Ectodermal cell (in vitro differentiated cells): ENCODE results near the gene GNG7.
A peak's percentile ranks its signal among the peaks of the same experiment; 100 is the strongest.

Source experiments
- H3K27ac ChIP-seq: 2 replicates; pipeline ENCODE4 v1.7.0; 2013; ENCODE audit warnings: mild to moderate bottlenecking, low read depth, low read length; ENCODE audit not compliant: insufficient read depth, poor library complexity, severe bottlenecking
- H3K27me3 ChIP-seq: 2 replicates; pipeline ENCODE4 v1.7.0; 2013; ENCODE audit warnings: mild to moderate bottlenecking, low read length; ENCODE audit not compliant: insufficient read depth, control insufficient read depth, poor library complexity, severe bottlenecking
- H3K36me3 ChIP-seq: one replicate; pipeline ENCODE4 v1.7.0; 2013; ENCODE audit warnings: low read length; ENCODE audit not compliant: control insufficient read depth, insufficient read depth
- H3K4me1 ChIP-seq: one replicate; pipeline ENCODE4 v1.7.0; 2013; ENCODE audit warnings: low read length; ENCODE audit not compliant: control insufficient read depth, insufficient read depth
- H3K4me3 ChIP-seq: 2 replicates; pipeline ENCODE4 v1.7.0; 2013; ENCODE audit warnings: low read depth, low read length, control low read depth; ENCODE audit not compliant: insufficient read depth
- H3K9me3 ChIP-seq: 2 replicates; pipeline ENCODE4 v1.7.0; 2013; ENCODE audit warnings: mild to moderate bottlenecking, low read length, moderate library complexity; ENCODE audit not compliant: control insufficient read depth
- WGBS, 2 experiments: methylation state at CpG; one replicate each; pipeline ENCODE4 v1.1.7; 2013; ENCODE audit warnings: missing lambda C conversion rate in 2 of 2; 5-methylcytosine and 5-hydroxymethylcytosine counted together

GNG7 gene

GRCh38 chr19:2479556-2480194, 222.8 kb downstream of the GNG7 start:
- peaks cover 61% of the 10 kb centered on the region for H3K27me3 ChIP-seq
- H3K36me3 ChIP-seq: no peaks in the 10 kb centered on the region
- 41 to 50% methylated on average over 19 to 20 of the region's 20 CpGs for WGBS, 2 experiments
- H3K27ac ChIP-seq: no peak overlapping the region
- H3K4me3 ChIP-seq: no peak overlapping the region
- peaks cover 34% of the 10 kb centered on the region for H3K4me1 ChIP-seq
- H3K9me3 ChIP-seq: no peaks in the 10 kb centered on the region

GRCh38 chr19:2478756-2479555, 223.5 kb downstream of the GNG7 start:
- peak overlapping the region; percentile 29 for H3K4me3 ChIP-seq
- no peaks in the 10 kb centered on the region for H3K36me3 ChIP-seq
- no peak overlapping the region for H3K27ac ChIP-seq
- H3K27me3 ChIP-seq: peaks cover 63% of the 10 kb centered on the region
- peaks cover 34% of the 10 kb centered on the region for H3K4me1 ChIP-seq
- no peaks in the 10 kb centered on the region for H3K9me3 ChIP-seq
- 2% methylated on average over 39 of the region's 39 CpGs for WGBS, 2 experiments

GRCh38 chr19:2478278-2478755, 224.2 kb downstream of the GNG7 start:
- Histone ChIP-seq H3K4me1 (peaks cover 34% of the 10 kb centered on the region), H3K4me3 (peak overlapping the region; percentile 29), H3K9me3 (no peaks in the 10 kb centered on the region), H3K27me3 (peaks cover 63% of the 10 kb centered on the region), H3K36me3 (no peaks in the 10 kb centered on the region), H3K27ac (no peak overlapping the region)
- 1 to 2% methylated on average over 20 of the region's 20 CpGs for WGBS, 2 experiments

- Histone ChIP-seq H3K4me3 (peak overlapping the region; percentile 51), H3K9me3 (no peaks in the 10 kb centered on the region), H3K4me1 (peaks cover 34% of the 10 kb centered on the region), H3K36me3 (no peaks in the 10 kb centered on the region), H3K27ac (no peak overlapping the region), H3K27me3 (peaks cover 63% of the 10 kb centered on the region)
- 12 to 19% methylated on average over 19 to 21 of the region's 21 CpGs for WGBS, 2 experiments
Observed at GRCh38 chr19:2477732-2478191, 224.7 kb downstream of the GNG7 start.

- peaks cover 63% of the 10 kb centered on the region for H3K27me3 ChIP-seq
- peaks cover 34% of the 10 kb centered on the region for H3K4me1 ChIP-seq
- no peak overlapping the region for H3K27ac ChIP-seq
- H3K9me3 ChIP-seq: no peaks in the 10 kb centered on the region
- WGBS, 2 experiments: 4 to 5% methylated on average over 27 of the region's 27 CpGs
- H3K4me3 ChIP-seq: peak overlapping the region; percentile 51
- H3K36me3 ChIP-seq: no peaks in the 10 kb centered on the region
Observed at GRCh38 chr19:2477141-2477710, 225.3 kb downstream of the GNG7 start.

GRCh38 chr19:2476451-2477140, 225.9 kb downstream of the GNG7 start:
- 0% methylated on average over 42 of the region's 42 CpGs for WGBS, 2 experiments
- Histone ChIP-seq H3K36me3 (no peaks in the 10 kb centered on the region), H3K9me3 (no peaks in the 10 kb centered on the region), H3K27ac (no peak overlapping the region), H3K27me3 (peaks cover 63% of the 10 kb centered on the region), H3K4me3 (peak overlapping the region; percentile 51), H3K4me1 (peaks cover 34% of the 10 kb centered on the region)

- peak within 1 kb of the TSS; percentile 51 for H3K4me3 ChIP-seq
- H3K27ac ChIP-seq: no peak within 1 kb of the TSS
- peaks cover 60% of the 10 kb centered on the region for H3K27me3 ChIP-seq
- WGBS, 2 experiments: 0% methylated on average over 70 of the region's 70 CpGs
- H3K9me3 ChIP-seq: no peaks in the 10 kb centered on the region
- H3K4me1 ChIP-seq: peaks cover 34% of the 10 kb centered on the region
- no peaks in the 10 kb centered on the region for H3K36me3 ChIP-seq
Observed at GRCh38 chr19:2475702-2476450, 226.6 kb downstream of the GNG7 start, which contains the start of gene GADD45B. Gene GADD45B (plus strand): TSS chr19:2476127. CDS start chr19:2476359, 232 bp downstream.

GRCh38 chr19:2475018-2475701, 227.3 kb downstream of the GNG7 start:
- H3K27ac ChIP-seq: no peak overlapping the region
- 3 to 4% methylated on average over 45 of the region's 45 CpGs for WGBS, 2 experiments

More at GRCh38 chr19:2475018-2475701, 227.3 kb downstream of the GNG7 start:
- H3K4me3 ChIP-seq: peak overlapping the region; percentile 29
- peaks cover 54% of the 10 kb centered on the region for H3K27me3 ChIP-seq
- no peaks in the 10 kb centered on the region for H3K36me3 ChIP-seq
- H3K4me1 ChIP-seq: peaks cover 34% of the 10 kb centered on the region
- no peaks in the 10 kb centered on the region for H3K9me3 ChIP-seq
